ENCODE results near the gene ARPIN.
"Not testable (repeated sequence)": the region's sequence is repeated elsewhere in the genome, so short reads cannot be mapped to it uniquely, and the experiment has no call there.

ARPIN gene

GRCh38 chr15:89909611-89910010 lies 3.1 kb downstream of the ARPIN start:
- no peak for DNase-seq

GRCh38 chr15:89908226-89908625 lies 4.5 kb downstream of the ARPIN start:
- no peak for DNase-seq

GRCh38 chr15:89907289-89907688 lies 5.5 kb downstream of the ARPIN start:
- no peak for DNase-seq

- no peak for DNase-seq
Measured at GRCh38 chr15:89905846-89906378, 6.8 kb downstream of the ARPIN start.

GRCh38 chr15:89904519-89904918 lies 8.2 kb downstream of the ARPIN start:
- DNase-seq: no peak

GRCh38 chr15:89903858-89904130 lies 9.0 kb downstream of the ARPIN start:
- DNase-seq: no peak

GRCh38 chr15:89903015-89903857 lies 9.5 kb downstream of the ARPIN start:
- DNase-seq: no peak

GRCh38 chr15:89900849-89901248 lies 11.9 kb downstream of the ARPIN start:
- DNase-seq: no peak

GRCh38 chr15:89899951-89900567 lies 12.7 kb downstream of the ARPIN start:
- no peak for DNase-seq

GRCh38 chr15:89899295-89899945 lies 13.3 kb downstream of the ARPIN start:
- no peak for DNase-seq

GRCh38 chr15:89898614-89899294 lies 14.0 kb downstream of the ARPIN start:
- peak; percentile 54 to 58 for DNase-seq

- DNase-seq: no peak
Measured at GRCh38 chr15:89898146-89898545, 14.6 kb downstream of the ARPIN start.

GRCh38 chr15:89893696-89894447 lies 18.9 kb downstream of the ARPIN start, which contains the start of gene AP3S2:
Gene AP3S2, minus strand, starts transcription at chr15:89893994. Its CDS starts 45 bp downstream, at chr15:89893949.
- DNase-seq: peak; percentile 89 to 91

- DNase-seq: peak in 1 of 2 donors; percentile 8
Measured at GRCh38 chr15:89893027-89893426, 19.7 kb downstream of the ARPIN start.

- no peak for DNase-seq
Measured at GRCh38 chr15:89888214-89888804, 24.4 kb downstream of the ARPIN start.

- no peak for DNase-seq
Measured at GRCh38 chr15:89885611-89886010, 27.1 kb downstream of the ARPIN start.

- not testable (repeated sequence) for DNase-seq
Measured at GRCh38 chr15:89885179-89885578, 27.6 kb downstream of the ARPIN start.

- no peak for DNase-seq
Measured at GRCh38 chr15:89883518-89883917, 29.2 kb downstream of the ARPIN start.

GRCh38 chr15:89880727-89881126 lies 32.0 kb downstream of the ARPIN start:
- no peak for DNase-seq

- DNase-seq: no peak
Measured at GRCh38 chr15:89878323-89878722, 34.4 kb downstream of the ARPIN start.

GRCh38 chr15:89877083-89877425 lies 35.7 kb downstream of the ARPIN start:
- DNase-seq: no peak
